Mammary epithelial cell (primary cell): ENCODE results near the gene RFX2.

ENCODE experiments used
- EZH2 ChIP-seq: IDR thresholded peaks from 2 replicates; pipeline ENCODE4 v1.6.1; 2012; ENCODE audit warnings: low read length, inconsistent platforms, borderline replicate concordance
- TF ChIP-seq, protein P1 (sequence below), 2 donors: IDR thresholded peaks in 1 of 2; conservative IDR thresholded peaks in 1 of 2; 2 replicates each; pipeline ENCODE4 v1.5.1; 2011 to 2012; ENCODE audit warnings: inconsistent platforms in 2 of 2, low read length in 2 of 2, mild to moderate bottlenecking in 2 of 2, control low read depth in 1 of 2, low read depth in 1 of 2; ENCODE audit not compliant: insufficient read depth in 1 of 2; ENCODE audit errors: extremely low read depth in 1 of 2

- TF ChIP-seq, protein P1, sequence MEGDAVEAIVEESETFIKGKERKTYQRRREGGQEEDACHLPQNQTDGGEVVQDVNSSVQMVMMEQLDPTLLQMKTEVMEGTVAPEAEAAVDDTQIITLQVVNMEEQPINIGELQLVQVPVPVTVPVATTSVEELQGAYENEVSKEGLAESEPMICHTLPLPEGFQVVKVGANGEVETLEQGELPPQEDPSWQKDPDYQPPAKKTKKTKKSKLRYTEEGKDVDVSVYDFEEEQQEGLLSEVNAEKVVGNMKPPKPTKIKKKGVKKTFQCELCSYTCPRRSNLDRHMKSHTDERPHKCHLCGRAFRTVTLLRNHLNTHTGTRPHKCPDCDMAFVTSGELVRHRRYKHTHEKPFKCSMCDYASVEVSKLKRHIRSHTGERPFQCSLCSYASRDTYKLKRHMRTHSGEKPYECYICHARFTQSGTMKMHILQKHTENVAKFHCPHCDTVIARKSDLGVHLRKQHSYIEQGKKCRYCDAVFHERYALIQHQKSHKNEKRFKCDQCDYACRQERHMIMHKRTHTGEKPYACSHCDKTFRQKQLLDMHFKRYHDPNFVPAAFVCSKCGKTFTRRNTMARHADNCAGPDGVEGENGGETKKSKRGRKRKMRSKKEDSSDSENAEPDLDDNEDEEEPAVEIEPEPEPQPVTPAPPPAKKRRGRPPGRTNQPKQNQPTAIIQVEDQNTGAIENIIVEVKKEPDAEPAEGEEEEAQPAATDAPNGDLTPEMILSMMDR (conservative IDR thresholded peaks at IDR 0.05 in 1 of 2, IDR thresholded peaks at IDR 0.05 in 1 of 2; ENCODE audit: extremely low read depth in 1 of 2, insufficient read depth in 1 of 2, low read depth in 1 of 2, low read length in 2 of 2), result peak in 1 of 2 donors; percentile 32
- no peak for TF ChIP-seq EZH2
Measured at GRCh38 chr19:6092329-6093286, 17.7 kb downstream of the RFX2 start.
